Left lung (tissue), 10 donors: ENCODE data around the gene KIF3A. TPM values are rescaled to one million over a fixed set of nuclear protein-coding genes. Genes with fewer than 3 reads are reported as not detected.

ENCODE experiments used
- ATAC-seq: fragments of 200-7000 bp; cut with Tn5 transposase; one replicate; pipeline ENCODE4 v1.9.1; 2020; ENCODE audit warnings: moderate library complexity
- DNase-seq, 4 donors: peaks; one replicate each; pipeline ENCODE4 v3.0.0-alpha.2; 2013 to 2020
- H3K27ac ChIP-seq, 2 donors: fragments of 200-600 bp; sonication (generic) in 1 of 2; one replicate each; pipeline versions ENCODE4 v1.5.0 to v1.8.0; 2020 to 2021
- H3K27me3 ChIP-seq, 2 donors: fragments of 200-600 bp; sonication (generic) in 1 of 2; one replicate each; pipeline versions ENCODE4 v1.5.0 to v1.8.0; 2020 to 2021
- H3K36me3 ChIP-seq, 2 donors: fragments of 200-600 bp; sonication (generic) in 1 of 2; one replicate each; pipeline versions ENCODE4 v1.5.0 to v1.8.0; 2020 to 2021
- H3K4me1 ChIP-seq, 2 donors: fragments of 200-600 bp; one replicate each; pipeline ENCODE4 v1.8.0; 2021
- H3K4me3 ChIP-seq, 2 donors: fragments of 200-600 bp; sonication (generic) in 1 of 2; one replicate each; pipeline versions ENCODE4 v1.5.0 to v1.8.0; 2020 to 2021; ENCODE audit warnings: mild to moderate bottlenecking in 1 of 2
- H3K9me3 ChIP-seq, 2 donors: fragments of 200-600 bp; sonication (generic) in 1 of 2; one replicate each; pipeline versions ENCODE4 v1.5.0 to v1.8.0; 2020 to 2021
- intact Hi-C, 2 donors: fragments of 100-400 bp; cut with DNase I; formaldehyde crosslinking; loops; one replicate each; pipeline versions ENCODE4 v1.11.2 to v1.14.2; 2022
- polyA plus RNA-seq, 6 donors: library from polyadenylated mRNA; unstranded; fragments of 120-200 nt; gene quantifications; one replicate each; pipeline ENCODE4 v1.2.1, GENCODE V29; 2013; ENCODE audit not compliant: insufficient read length in 6 of 6
- total RNA-seq, 2 donors: library from RNA; stranded (reverse); fragmentation: NEBNext Ultra II Directional; extraction: Animal tissue kit (Norgen Biotek cat#: 25700); gene quantifications; one replicate each; pipeline ENCODE4 v1.2.1, GENCODE V29; 2021
- TF ChIP-seq, protein P1 (sequence below), 2 donors: fragments of 200-600 bp; sonication (generic) in 1 of 2; IDR thresholded peaks; one replicate each; pipeline versions ENCODE4 v1.5.0 to v1.8.0; 2021; ENCODE audit warnings: antibody characterized with exemption in 2 of 2
- donor health status: DM: no; HTN: yes; CAD: no.
- donor health status: DM: no; HTN: no; CAD: no.

The KIF3A gene
- total and polyA plus RNA-seq, 8 donors = 8.9 to 30.4 (median 25.5) TPM

DNA sequence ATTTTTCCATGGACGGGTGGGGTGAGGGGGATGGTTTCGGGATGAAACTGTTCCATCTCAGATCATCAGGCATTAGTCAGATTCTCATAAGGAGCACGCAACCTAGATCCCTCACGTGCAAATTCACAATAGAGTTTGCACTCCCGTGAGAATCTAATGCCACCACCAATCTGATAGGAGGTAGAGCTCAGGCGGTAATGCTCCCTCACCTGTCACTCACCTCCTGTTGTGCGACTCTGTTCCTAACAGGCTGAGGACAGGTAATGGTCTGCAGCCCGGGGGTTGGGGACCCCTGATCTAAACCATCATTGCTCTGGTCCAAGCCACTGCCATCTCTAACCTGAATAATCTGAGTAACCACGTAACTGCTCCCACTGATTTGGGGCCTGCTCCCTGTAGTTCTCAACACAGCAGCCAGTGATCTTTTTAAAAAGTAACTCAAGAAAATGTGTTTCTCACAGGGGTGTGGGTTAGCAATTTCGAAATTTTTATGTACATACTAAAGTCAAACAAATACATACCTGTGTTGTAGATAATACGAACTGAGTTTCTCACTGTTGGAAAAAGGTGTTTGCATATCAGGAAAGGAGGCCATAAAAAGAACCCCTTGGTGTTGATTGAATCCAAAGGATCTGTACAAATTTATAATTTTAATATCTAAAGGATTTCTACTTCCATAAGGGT, 90.6 kb downstream of the KIF3A start:
- H3K4me3 ChIP-seq = no peak overlapping the region
- no peak for ATAC-seq
- intact Hi-C loops = no loop called here
- no peak overlapping the region for H3K27ac ChIP-seq
- TF ChIP-seq, protein P1, sequence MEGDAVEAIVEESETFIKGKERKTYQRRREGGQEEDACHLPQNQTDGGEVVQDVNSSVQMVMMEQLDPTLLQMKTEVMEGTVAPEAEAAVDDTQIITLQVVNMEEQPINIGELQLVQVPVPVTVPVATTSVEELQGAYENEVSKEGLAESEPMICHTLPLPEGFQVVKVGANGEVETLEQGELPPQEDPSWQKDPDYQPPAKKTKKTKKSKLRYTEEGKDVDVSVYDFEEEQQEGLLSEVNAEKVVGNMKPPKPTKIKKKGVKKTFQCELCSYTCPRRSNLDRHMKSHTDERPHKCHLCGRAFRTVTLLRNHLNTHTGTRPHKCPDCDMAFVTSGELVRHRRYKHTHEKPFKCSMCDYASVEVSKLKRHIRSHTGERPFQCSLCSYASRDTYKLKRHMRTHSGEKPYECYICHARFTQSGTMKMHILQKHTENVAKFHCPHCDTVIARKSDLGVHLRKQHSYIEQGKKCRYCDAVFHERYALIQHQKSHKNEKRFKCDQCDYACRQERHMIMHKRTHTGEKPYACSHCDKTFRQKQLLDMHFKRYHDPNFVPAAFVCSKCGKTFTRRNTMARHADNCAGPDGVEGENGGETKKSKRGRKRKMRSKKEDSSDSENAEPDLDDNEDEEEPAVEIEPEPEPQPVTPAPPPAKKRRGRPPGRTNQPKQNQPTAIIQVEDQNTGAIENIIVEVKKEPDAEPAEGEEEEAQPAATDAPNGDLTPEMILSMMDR (IDR thresholded peaks at IDR 0.05) = no peak
- H3K4me1 ChIP-seq = no peaks in the 10 kb centered on the region
- H3K9me3 ChIP-seq = peaks cover 0 to 6% of the 10 kb centered on the region in 2 donors
- no peak for DNase-seq
- no peaks in the 10 kb centered on the region for H3K27me3 ChIP-seq
- peaks cover 0 to 15% of the 10 kb centered on the region in 2 donors for H3K36me3 ChIP-seq

DNA sequence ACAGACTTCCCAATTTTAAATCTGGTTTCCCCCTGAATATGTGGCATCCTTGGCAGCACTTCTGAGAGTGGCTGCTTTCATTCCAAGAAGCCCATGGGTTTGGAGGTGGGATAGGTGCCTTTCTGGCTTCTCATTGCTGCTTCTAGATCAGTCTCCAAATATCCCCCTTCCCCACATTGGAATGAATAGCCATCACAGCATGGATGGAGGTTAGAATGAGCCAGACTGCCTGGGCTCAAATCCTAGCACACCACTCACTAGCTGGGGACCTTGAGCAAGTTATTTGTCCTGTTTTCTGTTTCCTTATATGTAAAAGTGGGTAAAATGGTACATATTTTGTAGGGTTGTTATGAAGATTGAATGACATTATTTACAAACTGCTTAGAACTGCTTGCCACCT, 93.2 kb downstream of the KIF3A start:
- no peak overlapping the region for H3K4me3 ChIP-seq
- ATAC-seq = no peak
- TF ChIP-seq, protein P1 (IDR thresholded peaks at IDR 0.05) = no peak
- H3K4me1 ChIP-seq = no peaks in the 10 kb centered on the region
- H3K27me3 ChIP-seq = no peaks in the 10 kb centered on the region
- no peak overlapping the region for H3K27ac ChIP-seq
- peaks cover 0 to 6% of the 10 kb centered on the region in 2 donors for H3K9me3 ChIP-seq
- intact Hi-C loops = no loop called here
- H3K36me3 ChIP-seq = peaks cover 0 to 40% of the 10 kb centered on the region in 2 donors
- no peak for DNase-seq

Other genes with a start within 250 kb of the KIF3A start
- gene IRF1, start 246.8 kb downstream of the KIF3A start, total RNA-seq = 10 to 100 TPM; 41.4 to 93.3 TPM
- gene IRF1, start 246.8 kb downstream of the KIF3A start, polyA plus RNA-seq = 10 to 100 TPM; 15.1 to 23.2 (median 17.8) TPM
- gene IL5, start 194.0 kb downstream of the KIF3A start, total RNA-seq = not detected
- under 1 TPM in 5 of 6 donors, not detected in 1; 0.31 to 0.61 (median 0.36) TPM for gene IL5, start 194.0 kb downstream of the KIF3A start, polyA plus RNA-seq
- gene RAD50, start 180.6 kb downstream of the KIF3A start, total RNA-seq = 10 to 100 TPM; 35.3 to 39.9 TPM
- gene RAD50, start 180.6 kb downstream of the KIF3A start, polyA plus RNA-seq = 10 to 100 TPM; 35.4 to 50.0 (median 45.0) TPM
- gene IL13, start 79.4 kb downstream of the KIF3A start, total RNA-seq = not detected
- under 1 TPM in 2 of 6 donors, not detected in 4; 0.15 to 0.16 TPM for gene IL13, start 79.4 kb downstream of the KIF3A start, polyA plus RNA-seq
- not detected for gene IL4, start 63.6 kb downstream of the KIF3A start, total RNA-seq
- gene IL4, start 63.6 kb downstream of the KIF3A start, polyA plus RNA-seq = under 1 TPM in 4 of 6 donors, not detected in 2; 0.27 to 0.84 (median 0.44) TPM
- gene CCNI2, start 9.9 kb upstream of the KIF3A start, total RNA-seq = 1 to 10 TPM; 1.1 to 1.8 TPM
- 1 to 10 TPM in 2 of 6 donors, under 1 TPM in 4; 0.42 to 2.5 (median 0.81) TPM for gene CCNI2, start 9.9 kb upstream of the KIF3A start, polyA plus RNA-seq
- gene SEPTIN8, start 39.7 kb upstream of the KIF3A start, total RNA-seq = 10 to 100 TPM; 38.8 to 53.8 TPM
- gene SEPTIN8, start 39.7 kb upstream of the KIF3A start, polyA plus RNA-seq = 10 to 100 TPM; 54.8 to 73.8 (median 61.9) TPM
- under 1 TPM in 1 of 2 donors, not detected in 1; 0.16 TPM for gene SOWAHA, start 75.8 kb upstream of the KIF3A start, total RNA-seq
- under 1 TPM in 1 of 6 donors, not detected in 5; 0.07 TPM for gene SOWAHA, start 75.8 kb upstream of the KIF3A start, polyA plus RNA-seq
- 10 to 100 TPM; 15.8 to 20.6 TPM for gene SHROOM1, start 93.1 kb upstream of the KIF3A start, total RNA-seq
- gene SHROOM1, start 93.1 kb upstream of the KIF3A start, polyA plus RNA-seq = 10 to 100 TPM in 2 of 6 donors, 1 to 10 TPM in 4; 8.1 to 14.7 (median 9.2) TPM
- under 1 TPM; 0.26 to 0.39 TPM for gene GDF9, start 128.9 kb upstream of the KIF3A start, total RNA-seq
- gene GDF9, start 128.9 kb upstream of the KIF3A start, polyA plus RNA-seq = 1 to 10 TPM; 1.0 to 1.6 (median 1.2) TPM
- 100 to 1,000 TPM; 386 to 507 TPM for gene UQCRQ, start 129.1 kb upstream of the KIF3A start, total RNA-seq
- 100 to 1,000 TPM; 130 to 187 (median 150) TPM for gene UQCRQ, start 129.1 kb upstream of the KIF3A start, polyA plus RNA-seq
- gene LEAP2, start 136.1 kb upstream of the KIF3A start, total RNA-seq = 1 to 10 TPM; 1.2 to 1.9 TPM
- 1 to 10 TPM; 3.2 to 6.0 (median 4.4) TPM for gene LEAP2, start 136.1 kb upstream of the KIF3A start, polyA plus RNA-seq
- 10 to 100 TPM; 75.2 to 86.1 TPM for gene AFF4, start 226.1 kb upstream of the KIF3A start, total RNA-seq
- 10 to 100 TPM; 59.5 to 68.9 (median 63.2) TPM for gene AFF4, start 226.1 kb upstream of the KIF3A start, polyA plus RNA-seq